ENCODE measurements around the gene CEP126.

The CEP126 gene

DNA sequence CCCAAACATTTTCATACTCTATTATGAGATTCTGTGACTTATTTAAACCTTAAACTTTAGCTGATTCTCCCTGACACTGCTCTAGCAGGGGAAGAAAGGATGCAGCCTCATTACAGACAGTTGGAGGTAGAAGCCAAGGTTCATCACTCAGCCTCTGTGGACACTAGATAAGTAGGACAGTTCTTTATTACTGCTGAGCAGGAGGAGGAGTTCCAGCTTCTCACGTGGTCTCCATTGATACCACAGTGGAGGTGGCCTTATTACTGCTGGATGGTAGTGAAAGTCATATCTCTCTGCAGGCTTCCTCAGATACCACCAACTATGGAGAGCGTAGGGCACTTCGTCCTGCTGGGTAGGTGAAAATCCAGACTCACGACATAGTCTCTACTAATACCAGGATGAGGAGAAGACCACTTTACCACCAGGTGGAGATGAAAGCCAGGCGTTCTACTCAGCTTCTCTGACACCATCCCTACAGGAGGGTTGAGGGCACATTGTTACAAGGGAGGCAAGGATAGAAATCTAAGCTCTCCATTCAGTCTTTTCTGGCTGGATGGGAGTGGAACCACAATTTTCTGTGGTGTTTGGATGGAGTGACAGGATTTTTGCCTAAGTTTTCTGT lies 14.6 kb downstream of the CEP126 start:
- TF ChIP-seq PPARA (CRISPR knock-in tag; IDR thresholded peaks at IDR 0.05; ENCODE audit: borderline replicate concordance) = no peak
- TF ChIP-seq ISL1 (CRISPR knock-in tag; IDR thresholded peaks at IDR 0.05) = no peak
- no peak for TF ChIP-seq ZNF70 (CRISPR knock-in tag; IDR thresholded peaks at IDR 0.05)
- TF ChIP-seq OSR1 (CRISPR knock-in tag; IDR thresholded peaks at IDR 0.05) = no peak
- TF ChIP-seq CSDC2 (CRISPR knock-in tag; IDR thresholded peaks at IDR 0.05) = no peak
- no peak for TF ChIP-seq GLIS3 (CRISPR knock-in tag; IDR thresholded peaks at IDR 0.05)
- TF ChIP-seq, protein P1, sequence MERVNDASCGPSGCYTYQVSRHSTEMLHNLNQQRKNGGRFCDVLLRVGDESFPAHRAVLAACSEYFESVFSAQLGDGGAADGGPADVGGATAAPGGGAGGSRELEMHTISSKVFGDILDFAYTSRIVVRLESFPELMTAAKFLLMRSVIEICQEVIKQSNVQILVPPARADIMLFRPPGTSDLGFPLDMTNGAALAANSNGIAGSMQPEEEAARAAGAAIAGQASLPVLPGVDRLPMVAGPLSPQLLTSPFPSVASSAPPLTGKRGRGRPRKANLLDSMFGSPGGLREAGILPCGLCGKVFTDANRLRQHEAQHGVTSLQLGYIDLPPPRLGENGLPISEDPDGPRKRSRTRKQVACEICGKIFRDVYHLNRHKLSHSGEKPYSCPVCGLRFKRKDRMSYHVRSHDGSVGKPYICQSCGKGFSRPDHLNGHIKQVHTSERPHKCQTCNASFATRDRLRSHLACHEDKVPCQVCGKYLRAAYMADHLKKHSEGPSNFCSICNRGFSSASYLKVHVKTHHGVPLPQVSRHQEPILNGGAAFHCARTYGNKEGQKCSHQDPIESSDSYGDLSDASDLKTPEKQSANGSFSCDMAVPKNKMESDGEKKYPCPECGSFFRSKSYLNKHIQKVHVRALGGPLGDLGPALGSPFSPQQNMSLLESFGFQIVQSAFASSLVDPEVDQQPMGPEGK (CRISPR knock-in tag; IDR thresholded peaks at IDR 0.05; ENCODE audit: borderline replicate concordance) = no peak
- TF ChIP-seq TCF4 (CRISPR knock-in tag; IDR thresholded peaks at IDR 0.05; ENCODE audit: borderline replicate concordance) = no peak
- TF ChIP-seq, protein P2, sequence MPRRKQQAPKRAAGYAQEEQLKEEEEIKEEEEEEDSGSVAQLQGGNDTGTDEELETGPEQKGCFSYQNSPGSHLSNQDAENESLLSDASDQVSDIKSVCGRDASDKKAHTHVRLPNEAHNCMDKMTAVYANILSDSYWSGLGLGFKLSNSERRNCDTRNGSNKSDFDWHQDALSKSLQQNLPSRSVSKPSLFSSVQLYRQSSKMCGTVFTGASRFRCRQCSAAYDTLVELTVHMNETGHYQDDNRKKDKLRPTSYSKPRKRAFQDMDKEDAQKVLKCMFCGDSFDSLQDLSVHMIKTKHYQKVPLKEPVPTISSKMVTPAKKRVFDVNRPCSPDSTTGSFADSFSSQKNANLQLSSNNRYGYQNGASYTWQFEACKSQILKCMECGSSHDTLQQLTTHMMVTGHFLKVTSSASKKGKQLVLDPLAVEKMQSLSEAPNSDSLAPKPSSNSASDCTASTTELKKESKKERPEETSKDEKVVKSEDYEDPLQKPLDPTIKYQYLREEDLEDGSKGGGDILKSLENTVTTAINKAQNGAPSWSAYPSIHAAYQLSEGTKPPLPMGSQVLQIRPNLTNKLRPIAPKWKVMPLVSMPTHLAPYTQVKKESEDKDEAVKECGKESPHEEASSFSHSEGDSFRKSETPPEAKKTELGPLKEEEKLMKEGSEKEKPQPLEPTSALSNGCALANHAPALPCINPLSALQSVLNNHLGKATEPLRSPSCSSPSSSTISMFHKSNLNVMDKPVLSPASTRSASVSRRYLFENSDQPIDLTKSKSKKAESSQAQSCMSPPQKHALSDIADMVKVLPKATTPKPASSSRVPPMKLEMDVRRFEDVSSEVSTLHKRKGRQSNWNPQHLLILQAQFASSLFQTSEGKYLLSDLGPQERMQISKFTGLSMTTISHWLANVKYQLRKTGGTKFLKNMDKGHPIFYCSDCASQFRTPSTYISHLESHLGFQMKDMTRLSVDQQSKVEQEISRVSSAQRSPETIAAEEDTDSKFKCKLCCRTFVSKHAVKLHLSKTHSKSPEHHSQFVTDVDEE (CRISPR knock-in tag; IDR thresholded peaks at IDR 0.05) = no peak
- no peak for TF ChIP-seq BACH2 (CRISPR knock-in tag; IDR thresholded peaks at IDR 0.05; ENCODE audit: borderline replicate concordance)
- no peak for TF ChIP-seq ZNF8 (CRISPR knock-in tag; IDR thresholded peaks at IDR 0.05)
- no peak for TF ChIP-seq SNAI2 (CRISPR knock-in tag; IDR thresholded peaks at IDR 0.05)
- TF ChIP-seq ESRRG (CRISPR knock-in tag; IDR thresholded peaks at IDR 0.05) = no peak
- TF ChIP-seq ZNF565 (CRISPR knock-in tag; conservative IDR thresholded peaks at IDR 0.05; ENCODE audit: low read depth) = no peak
- TF ChIP-seq ZFP30 (CRISPR knock-in tag; IDR thresholded peaks at IDR 0.05) = no peak
- no peak for TF ChIP-seq POU6F1 (CRISPR knock-in tag; IDR thresholded peaks at IDR 0.05; ENCODE audit: borderline replicate concordance, low read depth)
- no peak for TF ChIP-seq ZC3H10 (CRISPR knock-in tag; IDR thresholded peaks at IDR 0.05)

DNA sequence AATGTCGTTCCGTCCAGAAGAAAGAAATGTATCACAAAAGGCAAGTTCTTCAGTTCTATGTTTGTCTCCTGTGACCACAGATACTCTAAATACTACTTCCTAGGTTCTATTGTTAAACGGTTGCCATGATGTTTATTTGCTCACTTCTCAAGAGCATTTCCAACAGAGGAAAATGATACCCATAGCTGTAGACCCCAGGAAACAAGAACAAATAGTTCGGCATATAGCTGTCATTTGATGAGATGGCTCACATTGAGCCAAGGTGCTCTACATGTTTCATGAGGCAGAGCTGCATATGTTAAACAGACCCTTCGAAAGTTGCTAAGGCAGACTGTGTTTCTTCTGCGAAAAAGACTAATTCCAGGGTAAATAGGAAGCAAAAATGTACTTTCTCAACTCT lies 16.9 kb downstream of the CEP126 start:
- no peak for ATAC-seq
- TF ChIP-seq ZFP30 (CRISPR knock-in tag; IDR thresholded peaks at IDR 0.05) (no peak), TCF4 (CRISPR knock-in tag; IDR thresholded peaks at IDR 0.05; ENCODE audit: borderline replicate concordance) (no peak), PPARA (CRISPR knock-in tag; IDR thresholded peaks at IDR 0.05; ENCODE audit: borderline replicate concordance) (no peak)

More for the DNA sequence above, 14.6 kb downstream of the CEP126 start:
- no peak for ATAC-seq

DNA sequence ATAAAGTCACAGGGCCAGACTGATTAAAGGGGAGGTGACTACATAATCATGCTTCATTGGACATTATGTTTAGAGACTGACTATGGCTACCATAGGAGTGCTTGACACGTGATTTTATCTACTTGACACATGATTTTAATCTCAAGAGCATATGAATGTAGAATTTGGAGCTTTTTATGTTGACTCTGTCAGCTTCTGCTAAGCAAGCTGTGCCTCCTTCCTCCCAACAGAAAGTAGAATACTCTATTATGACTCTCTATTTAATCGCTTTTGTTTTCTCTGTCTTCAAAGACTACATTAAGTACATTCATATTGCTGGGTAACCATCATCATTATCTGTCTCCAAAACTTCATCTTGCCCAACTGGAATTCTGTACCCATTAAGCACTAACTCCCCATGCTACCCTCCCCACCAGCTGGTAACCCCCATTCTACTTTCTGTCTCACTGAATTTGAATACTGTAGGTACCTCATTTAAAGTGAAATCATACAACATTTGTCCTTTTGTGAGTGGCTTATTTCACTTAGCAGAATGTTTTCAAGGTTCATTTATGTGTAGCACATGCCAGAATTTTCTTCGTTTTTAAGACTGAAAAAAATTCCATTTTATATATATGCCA lies 26.2 kb downstream of the CEP126 start:
- no peak for ATAC-seq
- TF ChIP-seq, protein P2 (CRISPR knock-in tag; IDR thresholded peaks at IDR 0.05) = no peak
- TF ChIP-seq ZNF8 (CRISPR knock-in tag; IDR thresholded peaks at IDR 0.05) (no peak), GLIS3 (CRISPR knock-in tag; IDR thresholded peaks at IDR 0.05) (no peak), PPARA (CRISPR knock-in tag; IDR thresholded peaks at IDR 0.05; ENCODE audit: borderline replicate concordance) (no peak), SNAI2 (CRISPR knock-in tag; IDR thresholded peaks at IDR 0.05) (no peak), ZC3H10 (CRISPR knock-in tag; IDR thresholded peaks at IDR 0.05) (no peak), ARNTL (CRISPR knock-in tag; IDR thresholded peaks at IDR 0.05; ENCODE audit: borderline replicate concordance, low read depth) (no peak), ZNF565 (CRISPR knock-in tag; conservative IDR thresholded peaks at IDR 0.05; ENCODE audit: low read depth) (no peak), ESRRG (CRISPR knock-in tag; IDR thresholded peaks at IDR 0.05) (no peak), ZFP30 (CRISPR knock-in tag; IDR thresholded peaks at IDR 0.05) (no peak), ZFP3 (CRISPR knock-in tag; IDR thresholded peaks at IDR 0.05) (no peak), ISL1 (CRISPR knock-in tag; IDR thresholded peaks at IDR 0.05) (no peak), BACH2 (CRISPR knock-in tag; IDR thresholded peaks at IDR 0.05; ENCODE audit: borderline replicate concordance) (no peak), TCF4 (CRISPR knock-in tag; IDR thresholded peaks at IDR 0.05; ENCODE audit: borderline replicate concordance) (no peak), POU6F1 (CRISPR knock-in tag; IDR thresholded peaks at IDR 0.05; ENCODE audit: borderline replicate concordance, low read depth) (no peak), CSDC2 (CRISPR knock-in tag; IDR thresholded peaks at IDR 0.05) (no peak), OSR1 (CRISPR knock-in tag; IDR thresholded peaks at IDR 0.05) (no peak), ZNF70 (CRISPR knock-in tag; IDR thresholded peaks at IDR 0.05) (no peak)
- TF ChIP-seq, protein P3, sequence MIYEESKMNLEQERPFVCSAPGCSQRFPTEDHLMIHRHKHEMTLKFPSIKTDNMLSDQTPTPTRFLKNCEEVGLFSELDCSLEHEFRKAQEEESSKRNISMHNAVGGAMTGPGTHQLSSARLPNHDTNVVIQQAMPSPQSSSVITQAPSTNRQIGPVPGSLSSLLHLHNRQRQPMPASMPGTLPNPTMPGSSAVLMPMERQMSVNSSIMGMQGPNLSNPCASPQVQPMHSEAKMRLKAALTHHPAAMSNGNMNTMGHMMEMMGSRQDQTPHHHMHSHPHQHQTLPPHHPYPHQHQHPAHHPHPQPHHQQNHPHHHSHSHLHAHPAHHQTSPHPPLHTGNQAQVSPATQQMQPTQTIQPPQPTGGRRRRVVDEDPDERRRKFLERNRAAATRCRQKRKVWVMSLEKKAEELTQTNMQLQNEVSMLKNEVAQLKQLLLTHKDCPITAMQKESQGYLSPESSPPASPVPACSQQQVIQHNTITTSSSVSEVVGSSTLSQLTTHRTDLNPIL (CRISPR knock-in tag; IDR thresholded peaks at IDR 0.05; ENCODE audit: low read depth) = no peak

Data from SK-N-SH treated with all-trans-retinoic acid at 6 μM for 48 hours (cell line).